KOPT-K1 (cell line): ENCODE results near the gene CYP1A2.

ENCODE experiments used
- H3K27ac ChIP-seq: fragments of 200-600 bp; sonication (generic); 2 replicates; pipeline ENCODE4 v1.5.1; 2016; ENCODE audit warnings: antibody characterized with exemption, mild to moderate bottlenecking, low read depth, low read length; ENCODE audit not compliant: poor library complexity, severe bottlenecking
- H3K36me3 ChIP-seq: fragments of 200-600 bp; sonication (generic); 2 replicates; pipeline ENCODE4 v1.5.1; 2017; ENCODE audit warnings: antibody characterized with exemption, mild to moderate bottlenecking, low read length, moderate library complexity; ENCODE audit not compliant: insufficient read depth
- H3K9me3 ChIP-seq: fragments of 200-600 bp; sonication (generic); 2 replicates; pipeline ENCODE4 v1.5.1; 2017; ENCODE audit warnings: antibody characterized with exemption, low read length, mild to moderate bottlenecking; ENCODE audit not compliant: insufficient read depth, poor library complexity, severe bottlenecking

The CYP1A2 gene, protein sequence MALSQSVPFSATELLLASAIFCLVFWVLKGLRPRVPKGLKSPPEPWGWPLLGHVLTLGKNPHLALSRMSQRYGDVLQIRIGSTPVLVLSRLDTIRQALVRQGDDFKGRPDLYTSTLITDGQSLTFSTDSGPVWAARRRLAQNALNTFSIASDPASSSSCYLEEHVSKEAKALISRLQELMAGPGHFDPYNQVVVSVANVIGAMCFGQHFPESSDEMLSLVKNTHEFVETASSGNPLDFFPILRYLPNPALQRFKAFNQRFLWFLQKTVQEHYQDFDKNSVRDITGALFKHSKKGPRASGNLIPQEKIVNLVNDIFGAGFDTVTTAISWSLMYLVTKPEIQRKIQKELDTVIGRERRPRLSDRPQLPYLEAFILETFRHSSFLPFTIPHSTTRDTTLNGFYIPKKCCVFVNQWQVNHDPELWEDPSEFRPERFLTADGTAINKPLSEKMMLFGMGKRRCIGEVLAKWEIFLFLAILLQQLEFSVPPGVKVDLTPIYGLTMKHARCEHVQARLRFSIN

GRCh38 chr15:74748322-74748946 is at the start of gene CYP1A2:
Gene CYP1A2 (plus strand): TSS chr15:74748845. CDS start chr15:74749739, 894 bp downstream.
- H3K9me3 ChIP-seq = no peaks in the 10 kb centered on the region
- no peak within 1 kb of the TSS for H3K27ac ChIP-seq
- H3K36me3 ChIP-seq = no peaks in the 10 kb centered on the region

- no peaks in the 10 kb centered on the region for H3K9me3 ChIP-seq
- no peaks in the 10 kb centered on the region for H3K36me3 ChIP-seq
- H3K27ac ChIP-seq = no peak overlapping the region
These were observed 39.6 kb upstream of the CYP1A2 start for GRCh38 chr15:74709011-74709410.

- Histone ChIP-seq H3K36me3 (no peaks in the 10 kb centered on the region), H3K27ac (no peak overlapping the region), H3K9me3 (no peaks in the 10 kb centered on the region)
These were observed 38.8 kb upstream of the CYP1A2 start for GRCh38 chr15:74709892-74710291.

DNA sequence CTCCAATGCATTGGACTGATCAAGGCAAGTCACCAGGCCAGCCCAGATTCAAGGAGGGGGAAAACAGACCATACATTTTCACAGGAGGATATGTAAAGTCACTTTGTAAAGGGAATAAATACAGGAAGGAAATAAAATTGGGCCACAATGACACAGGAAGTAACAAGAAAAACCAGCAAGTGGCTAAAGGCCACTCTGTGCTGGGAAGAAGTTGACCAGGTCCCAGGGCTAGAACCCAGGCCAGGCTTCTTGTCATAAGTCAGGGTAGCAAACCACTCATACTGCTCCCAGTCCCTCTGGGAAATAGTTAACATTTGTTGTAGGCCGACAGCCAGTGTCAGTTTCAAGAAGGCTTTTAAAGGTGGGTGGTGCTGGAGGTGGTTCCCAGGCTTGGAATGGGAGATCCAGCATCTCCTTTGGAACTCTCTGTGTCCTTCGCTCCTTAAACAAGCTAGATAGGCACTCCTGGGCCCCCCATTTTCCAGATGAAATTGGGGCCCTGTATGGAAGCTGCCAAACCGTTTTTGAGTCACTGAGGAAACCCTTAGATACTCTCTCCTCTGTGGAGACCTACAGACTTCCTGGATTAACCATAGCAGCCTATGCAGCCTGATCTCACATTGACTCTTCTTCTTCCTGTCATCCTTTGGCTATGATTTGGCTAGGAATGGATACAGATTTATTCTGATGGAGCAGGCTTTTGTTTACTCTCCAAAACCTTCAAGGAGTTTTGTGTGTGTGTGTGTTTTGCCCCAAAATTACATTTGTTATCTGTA is 38.1 kb upstream of the CYP1A2 start:
- H3K27ac ChIP-seq = no peak overlapping the region
- no peaks in the 10 kb centered on the region for H3K9me3 ChIP-seq
- H3K36me3 ChIP-seq = no peaks in the 10 kb centered on the region

GRCh38 chr15:74712311-74712710 is 36.3 kb upstream of the CYP1A2 start:
- Histone ChIP-seq H3K27ac (no peak overlapping the region), H3K36me3 (no peaks in the 10 kb centered on the region), H3K9me3 (no peaks in the 10 kb centered on the region)

GRCh38 chr15:74716651-74717050 is 32.0 kb upstream of the CYP1A2 start:
- Histone ChIP-seq H3K27ac (no peak overlapping the region), H3K9me3 (no peaks in the 10 kb centered on the region), H3K36me3 (no peaks in the 10 kb centered on the region)

GRCh38 chr15:74722591-74722990 is 26.1 kb upstream of the CYP1A2 start:
- Histone ChIP-seq H3K9me3 (no peaks in the 10 kb centered on the region), H3K27ac (no peak overlapping the region), H3K36me3 (no peaks in the 10 kb centered on the region)

GRCh38 chr15:74723187-74723586 is 25.5 kb upstream of the CYP1A2 start:
- H3K27ac ChIP-seq = no peak overlapping the region
- no peaks in the 10 kb centered on the region for H3K36me3 ChIP-seq
- H3K9me3 ChIP-seq = no peaks in the 10 kb centered on the region

GRCh38 chr15:74723754-74724334 is 24.8 kb upstream of the CYP1A2 start:
- Histone ChIP-seq H3K27ac (no peak overlapping the region), H3K9me3 (no peaks in the 10 kb centered on the region), H3K36me3 (no peaks in the 10 kb centered on the region)

DNA sequence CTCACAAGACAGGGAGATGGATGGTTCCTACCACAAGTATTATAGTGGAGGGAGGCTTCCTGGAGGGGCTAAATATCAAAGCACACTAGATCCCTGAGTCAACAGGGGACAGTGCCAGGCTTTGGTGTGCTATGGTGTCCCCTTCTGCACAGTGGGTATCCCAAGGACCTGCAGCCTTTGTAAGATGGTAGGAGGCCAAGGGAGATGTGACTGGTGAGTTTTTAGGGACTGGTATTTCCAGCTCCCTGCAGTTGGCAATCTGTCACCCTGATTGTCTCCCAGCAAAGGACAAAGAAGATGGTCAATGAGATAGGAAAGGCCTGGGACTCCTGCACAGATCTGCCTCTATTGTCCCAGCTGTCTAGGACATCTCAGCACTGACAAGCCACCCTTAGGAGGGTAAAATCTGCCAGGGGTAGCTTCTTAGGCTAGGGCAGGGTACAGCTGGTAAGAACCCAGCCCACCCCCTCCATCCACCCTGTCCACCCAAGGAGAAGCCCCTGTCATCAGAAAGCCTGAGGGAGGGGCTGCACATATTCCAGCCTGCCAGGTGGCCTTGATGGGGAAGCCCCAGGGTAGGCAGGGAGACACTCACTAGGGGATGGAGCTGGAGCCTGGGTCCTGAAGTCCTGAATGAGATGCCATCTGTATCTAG is 23.9 kb upstream of the CYP1A2 start:
- no peak overlapping the region for H3K27ac ChIP-seq
- no peaks in the 10 kb centered on the region for H3K36me3 ChIP-seq
- no peaks in the 10 kb centered on the region for H3K9me3 ChIP-seq

DNA sequence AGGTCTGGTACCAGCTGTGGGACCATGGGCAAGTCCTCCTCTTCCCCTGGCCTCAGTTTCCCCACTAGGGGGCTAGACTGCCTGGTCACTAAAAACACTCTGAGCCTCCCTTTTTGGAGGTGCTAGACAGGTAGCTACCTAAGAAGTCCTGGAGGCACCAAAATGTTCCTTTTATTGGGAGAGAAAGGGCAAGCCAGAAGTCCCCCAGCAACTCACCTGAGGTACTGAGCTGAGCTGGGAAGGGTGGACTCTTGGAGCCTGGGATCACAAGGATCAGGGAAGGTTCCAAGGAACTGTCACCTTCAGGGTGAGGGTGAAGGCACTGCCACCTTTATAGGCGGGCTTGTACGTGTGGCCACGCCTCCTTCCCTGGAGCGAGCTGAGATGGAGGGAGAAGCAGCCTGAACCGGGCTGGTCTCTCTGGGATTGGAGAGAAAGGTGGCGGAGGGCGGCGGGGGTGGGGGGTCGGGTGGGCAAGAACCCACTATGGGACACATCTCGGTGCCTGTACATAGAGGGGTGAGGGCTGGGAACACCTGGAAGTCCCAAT is 23.3 kb upstream of the CYP1A2 start, which contains the start of gene CYP1A1:
TSS of gene CYP1A1 (minus strand) at position 304 of the 550 bp plus-strand sequence. CDS start 2,431 bp downstream, outside the sequence.
- Histone ChIP-seq H3K9me3 (no peaks in the 10 kb centered on the region), H3K36me3 (no peaks in the 10 kb centered on the region), H3K27ac (no peak within 1 kb of the TSS)

- Histone ChIP-seq H3K27ac (no peak overlapping the region), H3K9me3 (no peaks in the 10 kb centered on the region), H3K36me3 (no peaks in the 10 kb centered on the region)
These were observed 22.5 kb upstream of the CYP1A2 start for GRCh38 chr15:74725845-74726773.

DNA sequence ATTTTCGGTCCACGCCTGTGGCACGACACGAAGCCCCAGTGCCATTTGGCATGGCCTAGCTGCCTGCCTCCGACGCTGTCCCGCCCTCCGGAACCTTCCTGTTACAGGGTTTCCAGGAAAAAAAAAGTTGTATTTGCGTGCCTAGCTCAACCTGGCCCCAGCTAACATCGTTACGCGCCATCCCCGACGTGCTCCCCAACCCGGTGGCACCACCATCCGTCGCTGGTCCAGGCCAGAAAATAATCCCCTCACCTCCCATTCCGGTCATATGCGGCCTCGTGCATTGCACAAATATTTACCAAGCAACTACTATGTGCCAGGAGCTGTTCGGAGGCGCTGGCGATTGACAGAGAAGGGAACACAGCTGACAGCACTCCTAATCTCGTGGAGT is 21.9 kb upstream of the CYP1A2 start:
- no peaks in the 10 kb centered on the region for H3K9me3 ChIP-seq
- H3K27ac ChIP-seq = no peak overlapping the region
- no peaks in the 10 kb centered on the region for H3K36me3 ChIP-seq
